ENCODE data around the gene KXD1.

KXD1 gene

GRCh38 chr19:18542941-18543813 is 14.5 kb upstream of the KXD1 start, which contains the start of gene FKBP8:
TSS of gene FKBP8 (minus strand) at chr19:18543573. CDS start at chr19:18541970, 1,603 bp downstream.
- peak; percentile 80 for DNase-seq (ENCODE audit: low read depth)
- H3K4me3 ChIP-seq (ENCODE audit: control insufficient read depth, low read depth, low read length) = peak within 1 kb of the TSS; percentile 64
- no peak for TF ChIP-seq CTCF (conservative IDR thresholded peaks at IDR 0.05; ENCODE audit: control insufficient read depth, insufficient read depth, low read depth, low read length)

GRCh38 chr19:18543814-18544475 is 13.7 kb upstream of the KXD1 start:
- DNase-seq (ENCODE audit: low read depth) = peak; percentile 64
- TF ChIP-seq CTCF (conservative IDR thresholded peaks at IDR 0.05; ENCODE audit: control insufficient read depth, insufficient read depth, low read depth, low read length) = no peak

GRCh38 chr19:18551631-18552030 is 6.0 kb upstream of the KXD1 start:
- DNase-seq (ENCODE audit: low read depth) = no peak
- H3K4me3 ChIP-seq (ENCODE audit: control insufficient read depth, low read depth, low read length) = no peak overlapping the region
- TF ChIP-seq CTCF (conservative IDR thresholded peaks at IDR 0.05; ENCODE audit: control insufficient read depth, insufficient read depth, low read depth, low read length) = no peak

More at GRCh38 chr19:18543814-18544475, 13.7 kb upstream of the KXD1 start:
- peak overlapping the region; percentile 40 for H3K4me3 ChIP-seq (ENCODE audit: control insufficient read depth, low read depth, low read length)

GRCh38 chr19:18558202-18558555 is 509 bp downstream of the KXD1 start:
- H3K4me3 ChIP-seq (ENCODE audit: control insufficient read depth, low read depth, low read length) = peak overlapping the region; percentile 82
- no peak for DNase-seq (ENCODE audit: low read depth)
- TF ChIP-seq CTCF (conservative IDR thresholded peaks at IDR 0.05; ENCODE audit: control insufficient read depth, insufficient read depth, low read depth, low read length) = no peak

GRCh38 chr19:18558604-18559003 is 934 bp downstream of the KXD1 start:
- no peak for TF ChIP-seq CTCF (conservative IDR thresholded peaks at IDR 0.05; ENCODE audit: control insufficient read depth, insufficient read depth, low read depth, low read length)
- H3K4me3 ChIP-seq (ENCODE audit: control insufficient read depth, low read depth, low read length) = peak overlapping the region; percentile 82
- no peak for DNase-seq (ENCODE audit: low read depth)

- H3K4me3 ChIP-seq (ENCODE audit: control insufficient read depth, low read depth, low read length) = no peak overlapping the region
- DNase-seq (ENCODE audit: low read depth) = no peak
- no peak for TF ChIP-seq CTCF (conservative IDR thresholded peaks at IDR 0.05; ENCODE audit: control insufficient read depth, insufficient read depth, low read depth, low read length)
Observed at GRCh38 chr19:18559685-18560084, 2.0 kb downstream of the KXD1 start.
